Ammon's horn (tissue), 1 donor: ENCODE results near the gene EMP3.
A peak's percentile ranks its signal among the peaks of the same experiment; 100 is the strongest.

Experiments
- DNase-seq: peaks from one replicate; pipeline ENCODE4 v3.0.0-alpha.2; 2016; ENCODE audit warnings: low spot score

EMP3 gene

GRCh38 chr19:48318286-48318987 lies 6.9 kb upstream of the EMP3 start:
- DNase-seq, result no peak

- DNase-seq, result peak; percentile 75
Measured at GRCh38 chr19:48319647-48320541, 5.5 kb upstream of the EMP3 start.

- peak; percentile 88 for DNase-seq
Measured at GRCh38 chr19:48321372-48321621, 4.1 kb upstream of the EMP3 start.

GRCh38 chr19:48321622-48322591 lies 3.4 kb upstream of the EMP3 start:
- peak; percentile 98 for DNase-seq

- DNase-seq, result no peak
Measured at GRCh38 chr19:48329167-48329891, 4.0 kb downstream of the EMP3 start.

- peak; percentile 96 for DNase-seq
Measured at GRCh38 chr19:48330012-48330681, 4.8 kb downstream of the EMP3 start.

- no peak for DNase-seq
Measured at GRCh38 chr19:48332351-48332661, 7.0 kb downstream of the EMP3 start.

- DNase-seq, result peak; percentile 96
Measured at GRCh38 chr19:48332662-48333466, 7.5 kb downstream of the EMP3 start.

- peak; percentile 85 for DNase-seq
Measured at GRCh38 chr19:48333467-48334384, 8.4 kb downstream of the EMP3 start.

GRCh38 chr19:48338253-48338755 lies 13.0 kb downstream of the EMP3 start:
- DNase-seq, result no peak

- no peak for DNase-seq
Measured at GRCh38 chr19:48338802-48339503, 13.6 kb downstream of the EMP3 start.

- no peak for DNase-seq
Measured at GRCh38 chr19:48340995-48341394, 15.6 kb downstream of the EMP3 start.

- DNase-seq, result peak; percentile 64
Measured at GRCh38 chr19:48341515-48342413, 16.4 kb downstream of the EMP3 start.

- no peak for DNase-seq
Measured at GRCh38 chr19:48342414-48342738, 17.0 kb downstream of the EMP3 start.

- no peak for DNase-seq
Measured at GRCh38 chr19:48342841-48343540, 17.6 kb downstream of the EMP3 start.

GRCh38 chr19:48344892-48345291 lies 19.5 kb downstream of the EMP3 start:
- no peak for DNase-seq

GRCh38 chr19:48346191-48346590 lies 20.8 kb downstream of the EMP3 start:
- DNase-seq, result no peak
